ENCODE data around the gene TAF13.

Gene TAF13, protein sequence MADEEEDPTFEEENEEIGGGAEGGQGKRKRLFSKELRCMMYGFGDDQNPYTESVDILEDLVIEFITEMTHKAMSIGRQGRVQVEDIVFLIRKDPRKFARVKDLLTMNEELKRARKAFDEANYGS

DNA sequence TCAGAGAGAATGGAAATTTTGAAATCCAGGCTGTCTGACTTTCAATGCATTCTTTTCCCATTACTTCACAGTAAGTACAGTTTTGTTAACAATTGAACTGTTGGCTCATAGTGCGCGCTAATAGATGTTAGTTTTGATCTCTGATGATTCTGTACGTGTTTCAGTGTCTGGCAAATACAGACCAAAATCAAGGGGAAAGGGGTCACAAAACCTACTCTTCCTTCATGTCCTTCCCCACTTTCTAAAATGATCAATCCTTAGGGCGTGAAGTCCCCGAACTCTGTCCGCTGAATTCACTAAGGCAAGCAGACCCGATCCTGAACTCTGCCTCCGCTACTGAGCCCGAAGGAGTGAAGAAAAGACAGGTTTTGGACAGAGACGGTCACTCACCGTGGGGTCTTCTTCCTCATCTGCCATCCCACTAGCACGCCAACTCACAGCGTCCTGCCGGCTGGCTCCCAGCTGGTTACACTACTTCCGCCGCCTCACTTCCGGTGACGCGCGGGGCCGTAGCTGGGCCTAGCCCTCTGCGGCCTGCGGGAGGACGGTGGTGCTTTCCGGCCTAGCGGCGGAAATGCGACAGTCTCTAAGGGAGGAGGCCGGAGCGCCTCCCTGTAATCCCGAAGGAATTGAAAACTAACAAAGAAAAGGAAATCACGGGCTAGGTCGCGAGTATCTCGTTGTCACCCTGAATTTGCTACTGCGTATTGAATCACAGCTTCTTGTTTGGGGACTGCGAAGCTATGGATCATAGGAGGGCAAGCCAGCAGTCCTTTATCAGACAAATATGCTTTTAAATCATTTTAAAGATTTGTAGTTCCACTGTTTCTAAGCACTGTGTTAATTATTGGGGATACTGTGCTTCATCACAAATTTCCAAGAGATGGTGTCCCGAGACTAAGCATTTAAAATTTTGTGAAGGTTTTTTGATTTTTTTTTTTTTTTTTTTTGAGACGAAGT lies at the start of gene TAF13:
TAF13 (minus strand) TSS at position 473 of the 960 bp plus-strand sequence; CDS start at position 417, 56 bp downstream.
- DNase-seq (ENCODE audit: low read depth) = peak; percentile 87

DNA sequence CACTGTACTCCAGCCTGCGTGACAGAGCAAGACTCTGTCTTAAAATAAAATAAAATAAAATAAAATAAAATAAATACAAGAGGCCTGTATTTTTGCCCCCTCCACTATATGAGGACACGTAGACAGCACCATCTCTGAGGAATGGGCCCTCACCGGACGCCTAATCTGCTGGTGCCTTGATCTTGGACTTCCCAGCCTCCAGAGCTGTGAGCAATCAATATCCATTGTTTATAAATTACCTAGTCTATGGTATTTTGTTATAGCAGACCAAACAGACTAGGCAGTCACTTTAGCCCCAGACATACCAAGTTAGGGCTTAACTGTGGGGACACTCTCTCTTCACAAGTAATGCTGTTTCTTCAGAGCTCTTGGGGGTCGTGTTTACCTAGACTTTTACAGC lies 44.6 kb upstream of the TAF13 start:
- no peak for DNase-seq (ENCODE audit: low read depth)

DNA sequence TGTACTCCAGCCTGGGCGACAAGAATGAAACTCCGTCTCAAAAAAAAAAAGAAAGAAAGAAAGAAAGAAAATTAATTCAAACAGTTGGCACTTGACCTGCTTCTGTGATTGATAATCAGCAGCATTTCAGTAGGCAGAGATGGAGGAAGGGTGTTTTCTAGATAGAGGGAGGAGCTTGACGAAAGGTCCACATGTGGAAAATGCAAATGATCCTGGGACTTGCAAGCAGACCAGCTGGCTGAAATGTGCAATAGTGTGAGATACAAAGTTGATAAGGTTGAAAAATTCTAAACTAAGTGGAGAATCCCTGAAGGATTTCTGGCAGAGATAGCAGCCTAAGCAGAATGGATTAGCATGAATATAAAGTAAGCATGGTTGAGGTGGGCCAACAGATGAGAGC lies 42.3 kb upstream of the TAF13 start:
- no peak for DNase-seq (ENCODE audit: low read depth)

DNA sequence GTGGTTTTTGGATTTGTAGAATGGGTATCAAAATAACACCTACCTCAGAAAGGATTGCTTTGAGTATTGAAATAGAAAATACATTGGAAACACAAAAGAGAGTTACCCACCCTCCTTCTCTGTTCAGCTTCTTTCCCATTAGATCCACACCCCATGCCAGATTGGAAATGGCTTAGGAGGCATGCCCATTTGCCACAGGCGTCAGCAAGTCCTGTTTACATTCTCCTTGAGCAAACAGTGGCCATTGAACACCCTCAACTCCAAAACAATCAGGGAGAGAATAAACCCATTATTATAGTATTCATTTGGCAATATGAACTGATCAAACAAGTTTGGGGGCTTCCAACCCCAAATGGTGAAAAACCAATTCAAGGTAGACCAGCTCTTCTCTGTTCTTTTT lies 40.5 kb upstream of the TAF13 start:
- no peak for DNase-seq (ENCODE audit: low read depth)

DNA sequence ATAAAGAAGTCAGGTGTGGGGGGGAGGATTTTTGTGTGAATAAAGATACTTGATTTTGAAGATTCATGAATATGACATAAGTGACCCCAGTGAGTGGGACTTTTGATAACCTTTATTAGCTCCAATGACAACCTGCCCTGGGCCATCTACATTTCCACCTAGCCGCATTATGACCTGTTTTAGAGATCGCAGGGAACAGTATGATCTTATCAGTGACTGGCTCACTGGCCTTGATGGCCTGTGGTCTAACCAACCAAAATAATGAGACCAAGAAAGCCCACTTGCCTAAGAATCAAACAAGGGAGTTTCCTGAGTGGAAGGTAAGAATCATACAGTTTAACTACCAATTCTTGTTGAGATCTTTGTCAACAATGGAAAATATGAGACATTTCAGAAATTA lies 39.9 kb upstream of the TAF13 start:
- no peak for DNase-seq (ENCODE audit: low read depth)

DNA sequence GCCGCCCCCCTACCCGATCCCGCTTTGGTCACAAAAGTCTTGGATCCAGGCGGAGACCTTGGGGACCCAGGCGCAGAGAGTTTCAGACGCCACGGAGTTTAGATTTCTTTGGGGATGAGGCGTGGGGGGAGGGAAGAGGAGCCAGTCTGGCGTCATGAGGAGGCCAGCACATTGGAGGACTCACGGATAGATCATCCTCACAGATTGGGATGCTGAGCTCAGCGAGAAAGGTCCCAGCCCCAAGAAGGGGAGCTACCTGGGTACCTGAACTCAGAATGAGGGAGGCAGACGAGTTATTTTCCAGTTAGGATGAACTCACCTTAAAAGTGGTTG lies 38.5 kb upstream of the TAF13 start:
- DNase-seq (ENCODE audit: low read depth) = no peak

DNA sequence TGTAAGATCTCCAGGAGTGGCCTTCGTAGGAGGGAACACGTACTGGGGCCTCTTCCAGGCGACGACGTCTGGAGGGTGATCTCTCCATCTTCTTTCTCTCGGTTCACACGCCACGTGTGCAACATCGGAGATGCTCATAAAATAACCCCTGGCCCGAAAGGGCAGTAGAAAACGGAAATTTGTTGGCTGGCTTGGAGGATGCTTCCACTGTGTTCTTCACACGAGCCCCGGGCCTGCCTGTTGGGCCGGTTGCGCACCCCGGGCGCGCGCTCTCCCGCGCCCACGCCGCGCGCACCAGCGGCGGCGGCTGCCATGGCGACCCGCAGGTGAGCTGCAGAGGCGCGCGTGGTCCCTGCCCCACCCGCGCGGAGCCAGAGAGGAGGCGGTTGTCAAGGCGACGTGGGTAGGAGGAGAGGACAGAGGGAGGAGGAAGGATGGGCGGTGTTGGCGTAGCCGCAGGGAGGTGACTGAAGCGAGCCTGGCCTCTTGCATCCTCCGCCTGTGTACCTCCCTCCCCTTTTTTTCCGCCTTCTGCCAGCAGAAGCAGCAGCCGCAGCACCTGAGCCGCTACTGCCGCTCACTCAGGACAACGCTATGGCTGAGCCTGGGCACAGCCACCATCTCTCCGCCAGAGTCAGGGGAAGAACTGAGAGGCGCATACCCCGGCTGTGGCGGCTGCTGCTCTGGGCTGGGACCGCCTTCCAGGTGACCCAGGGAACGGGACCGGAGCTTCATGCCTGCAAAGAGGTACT lies 38.0 kb upstream of the TAF13 start, which contains the start of gene ELAPOR1:
ELAPOR1 (plus strand) TSS at position 526 of the 752 bp plus-strand sequence; CDS start at position 595, 69 bp downstream.
- peak; percentile 70 for DNase-seq (ENCODE audit: low read depth)

DNA sequence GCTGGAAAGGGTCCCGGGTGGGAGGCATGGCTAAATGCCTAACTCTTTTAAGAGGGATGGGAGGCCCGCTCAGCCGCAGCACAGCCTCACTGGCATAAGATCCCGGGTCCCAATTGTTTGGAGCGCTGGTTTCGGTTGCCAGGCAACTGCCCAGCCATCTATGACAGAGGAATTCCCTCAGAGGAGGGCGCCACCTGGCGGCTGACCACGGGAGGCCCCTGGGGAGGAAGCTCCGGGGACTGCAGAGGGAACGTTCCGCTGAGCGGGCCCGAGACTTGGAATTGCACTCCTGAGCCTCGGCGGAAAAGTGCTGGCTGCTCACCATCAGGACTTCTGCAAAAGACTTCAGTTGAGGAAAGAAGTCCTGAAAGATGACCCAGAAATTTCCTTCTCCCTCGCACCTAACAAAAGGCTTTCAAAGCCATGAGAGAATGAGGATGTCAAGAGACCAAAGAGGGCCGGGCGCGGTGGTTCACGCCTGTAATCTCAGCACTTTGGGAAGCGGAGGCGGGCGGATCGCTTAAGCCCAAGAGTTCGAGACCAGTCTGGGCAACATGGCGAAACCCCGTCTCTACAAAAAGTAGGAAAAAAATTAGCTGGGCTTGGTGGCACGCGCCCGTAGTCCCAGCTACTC lies 37.0 kb upstream of the TAF13 start:
- peak; percentile 85 for DNase-seq (ENCODE audit: low read depth)

DNA sequence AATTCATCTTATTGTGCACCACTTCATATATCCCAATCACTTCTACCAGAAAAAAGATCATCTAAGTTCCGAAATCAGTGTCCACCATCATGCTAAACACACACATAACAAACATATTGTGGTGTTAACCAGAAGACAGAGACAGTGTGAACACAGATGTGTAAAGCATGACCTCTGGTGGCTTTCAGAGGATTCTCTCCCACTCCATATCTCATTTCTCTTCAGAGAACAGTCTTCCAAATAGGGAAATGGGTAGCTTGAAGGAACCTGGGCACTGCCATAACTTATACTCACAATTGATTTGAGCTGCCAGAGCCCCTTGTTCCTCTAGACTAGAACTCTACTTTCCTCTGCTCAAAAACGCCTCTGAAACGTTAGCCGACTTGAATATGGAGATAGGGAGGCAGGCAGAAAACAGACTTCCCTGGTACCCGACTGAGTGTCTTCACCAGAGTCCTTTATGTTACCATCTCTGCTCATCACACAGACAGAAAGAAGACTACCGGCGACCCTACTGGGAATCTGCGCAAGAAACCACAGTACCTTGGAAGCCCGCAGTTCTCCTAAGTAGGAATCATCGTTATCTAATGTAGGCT lies 36.4 kb upstream of the TAF13 start:
- DNase-seq (ENCODE audit: low read depth) = no peak

DNA sequence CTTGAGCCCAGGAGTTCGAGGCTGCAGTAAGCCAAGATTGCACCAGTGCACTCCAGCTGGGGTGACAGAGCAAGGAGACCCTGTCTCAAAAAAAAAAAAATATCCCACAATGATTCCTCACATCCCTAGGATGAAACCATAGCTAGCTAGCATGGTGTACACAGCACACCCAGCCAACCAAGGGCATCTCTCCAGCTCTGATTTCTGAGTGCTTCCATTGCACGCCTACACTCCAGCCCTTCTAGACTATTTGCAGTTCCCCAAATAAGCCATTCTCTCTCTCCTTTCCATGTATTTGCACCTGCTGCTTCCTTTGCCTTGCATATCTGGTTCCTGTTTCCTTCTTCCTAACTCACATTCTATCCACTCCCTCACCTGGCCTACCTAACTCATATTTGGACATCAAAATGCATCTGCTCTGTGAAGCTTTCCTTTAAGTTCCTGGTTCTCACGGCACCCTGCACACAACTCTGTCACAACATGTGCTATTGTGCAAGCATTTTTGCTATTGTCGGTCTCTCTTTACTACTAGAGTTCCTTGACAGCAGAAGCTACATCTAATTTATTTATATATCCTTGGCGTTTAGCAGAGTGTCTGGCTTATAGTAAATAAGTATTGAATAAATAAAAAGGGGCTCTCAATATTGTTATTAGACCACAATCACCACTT lies 35.7 kb upstream of the TAF13 start:
- no peak for DNase-seq (ENCODE audit: low read depth)

DNA sequence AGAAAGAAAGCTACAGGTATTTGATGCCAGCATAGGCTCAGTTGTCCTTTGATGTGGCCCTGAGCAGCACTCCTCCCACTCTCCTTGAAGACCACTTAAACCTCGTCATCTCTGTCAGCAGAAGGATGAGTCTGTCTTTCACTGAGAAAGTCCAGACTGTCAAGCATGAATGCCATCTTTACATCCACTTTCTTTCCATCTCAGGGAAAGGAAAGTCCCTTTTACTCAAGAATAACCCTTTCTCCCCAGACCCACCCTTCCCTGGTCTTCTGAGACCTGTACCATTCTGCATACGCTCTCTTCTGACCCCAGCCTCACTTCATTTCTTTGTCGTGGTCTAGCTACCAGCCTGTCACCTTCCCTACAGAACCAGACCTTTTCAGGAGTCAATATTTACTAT lies 34.1 kb upstream of the TAF13 start:
- DNase-seq (ENCODE audit: low read depth) = no peak

DNA sequence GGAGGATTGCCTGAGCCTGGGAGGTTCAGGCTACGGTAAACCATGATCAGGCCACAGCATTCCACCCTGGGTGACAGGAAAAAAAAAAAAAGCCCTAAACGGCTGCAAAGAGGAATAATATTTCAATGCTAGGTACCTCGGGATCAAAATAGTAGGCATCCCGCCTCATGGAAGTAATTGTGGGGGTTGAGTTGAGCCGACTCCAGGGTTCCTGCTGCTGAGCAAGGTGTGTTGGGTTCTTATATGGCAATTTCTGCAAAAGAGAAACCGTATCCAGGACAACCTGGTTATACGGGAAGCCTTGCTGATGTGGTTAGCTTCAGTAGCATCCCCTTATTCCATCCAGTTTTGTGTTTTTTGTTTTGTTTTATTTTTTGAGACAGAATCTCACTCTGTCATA lies 32.0 kb upstream of the TAF13 start:
- DNase-seq (ENCODE audit: low read depth) = no peak

DNA sequence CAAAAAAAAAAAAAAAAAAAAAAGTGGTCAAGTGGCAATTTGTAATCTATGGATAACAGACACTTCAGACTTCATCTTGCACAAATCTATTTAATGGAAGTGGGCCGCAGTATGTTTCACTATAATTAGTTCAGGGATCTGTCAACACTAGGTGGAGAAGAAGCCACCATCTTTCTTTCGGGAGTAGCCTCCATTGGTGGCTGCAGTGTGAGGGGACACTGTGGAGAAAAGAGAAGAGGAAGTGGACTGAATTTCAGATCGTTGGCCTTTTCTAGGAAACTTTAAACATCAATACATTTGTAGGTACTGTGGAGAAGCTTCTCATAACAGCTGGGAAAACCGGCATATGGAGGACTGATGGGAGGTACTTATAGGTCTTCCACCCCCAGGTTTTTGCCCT lies 30.1 kb upstream of the TAF13 start:
- DNase-seq (ENCODE audit: low read depth) = no peak

DNA sequence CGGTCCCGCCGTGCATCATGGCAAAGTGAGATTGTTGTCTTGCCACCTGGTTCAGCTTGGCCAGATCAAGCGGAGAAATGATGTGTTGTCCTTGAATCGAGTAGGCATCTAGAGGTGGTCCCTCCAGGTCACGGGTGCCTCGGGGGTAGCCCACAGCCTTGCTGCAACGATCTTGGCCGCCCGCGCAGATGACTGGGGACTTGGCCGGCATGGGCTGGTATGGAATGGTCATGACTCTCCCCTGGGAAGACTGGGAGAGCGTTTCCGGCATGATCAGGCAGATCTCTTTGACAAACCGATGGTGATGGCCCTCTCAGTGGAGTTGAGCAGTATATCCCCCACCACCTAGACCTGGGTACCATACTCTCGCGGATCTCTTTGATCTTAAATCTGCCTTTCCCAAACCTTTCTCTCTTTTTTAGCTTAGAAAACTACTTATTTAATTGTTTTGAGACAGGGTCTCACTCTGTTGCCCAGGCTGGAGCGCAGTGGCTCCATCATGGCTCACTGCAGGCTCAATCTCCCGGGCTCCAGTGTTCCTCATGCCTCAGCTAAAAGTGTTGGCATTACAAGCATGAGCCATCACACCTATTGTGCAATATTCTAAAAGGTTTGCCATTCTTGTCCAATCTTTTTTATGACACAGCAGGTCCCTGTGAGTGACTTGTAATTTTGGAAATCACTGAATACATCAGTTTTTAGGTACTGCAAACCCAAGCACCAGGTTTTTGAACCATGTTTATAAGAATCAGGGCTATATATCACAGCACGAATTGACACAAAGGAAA lies 28.8 kb upstream of the TAF13 start:
- DNase-seq (ENCODE audit: low read depth) = no peak

DNA sequence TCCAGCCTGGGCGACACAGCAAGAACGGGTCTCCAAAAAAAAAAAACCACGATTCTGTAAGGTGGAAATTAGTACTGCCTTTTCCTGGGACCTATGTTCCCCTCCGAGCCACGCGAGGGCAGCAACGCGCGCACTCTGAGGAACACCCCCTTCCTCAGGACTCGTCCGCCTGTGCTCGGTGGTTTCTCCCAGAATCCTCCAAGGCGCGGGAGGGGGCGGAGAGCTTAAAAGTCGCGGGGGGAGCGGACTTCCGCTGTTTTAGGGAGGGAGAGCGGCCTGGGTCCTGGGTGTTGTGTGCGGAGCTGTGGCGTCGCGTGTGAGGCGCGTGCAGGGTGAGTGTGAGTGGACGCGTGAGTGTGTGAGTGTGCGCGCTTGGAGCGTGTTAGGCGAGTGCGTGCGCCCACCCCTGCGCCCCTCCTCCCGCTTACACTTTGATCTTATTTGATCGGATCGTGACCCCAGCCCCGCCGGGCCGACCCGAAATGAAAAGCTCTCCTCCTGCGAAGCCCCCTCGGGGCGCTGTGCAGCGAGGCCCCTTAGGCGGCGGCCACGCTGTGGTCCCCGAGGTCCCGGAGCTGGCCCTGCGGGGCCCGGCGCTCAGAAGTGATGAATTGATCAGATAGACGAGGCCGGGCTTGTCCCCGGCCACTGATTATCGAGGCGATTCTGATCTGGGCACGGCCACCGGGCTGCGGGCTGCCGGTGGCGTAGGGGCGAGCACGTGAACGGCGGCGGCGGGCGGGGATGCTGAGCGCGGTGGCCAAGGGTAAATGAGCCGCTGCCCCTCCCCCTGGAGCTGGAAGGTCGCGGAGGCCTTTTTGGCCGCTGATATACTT lies 24.4 kb upstream of the TAF13 start:
- peak; percentile 93 for DNase-seq (ENCODE audit: low read depth)

DNA sequence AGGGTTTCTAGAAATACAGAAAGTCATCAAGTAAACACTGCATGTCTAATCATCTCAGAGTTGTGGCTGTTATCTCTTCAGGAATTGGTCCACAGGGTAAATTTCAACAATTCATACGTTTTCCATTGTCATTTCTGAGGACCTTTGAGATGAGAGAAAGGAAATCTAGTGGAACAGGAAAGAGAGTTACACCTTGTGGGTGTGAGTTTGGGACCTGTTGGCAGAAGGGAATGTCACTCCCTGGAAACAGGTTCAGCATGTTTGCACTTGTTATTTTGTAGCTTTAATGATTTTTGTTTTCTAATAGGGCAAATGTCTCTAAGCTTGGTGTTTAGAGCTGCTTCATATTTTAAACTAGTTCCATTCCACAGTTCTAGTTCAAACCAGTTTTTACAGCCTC lies 20.3 kb upstream of the TAF13 start:
- no peak for DNase-seq (ENCODE audit: low read depth)

DNA sequence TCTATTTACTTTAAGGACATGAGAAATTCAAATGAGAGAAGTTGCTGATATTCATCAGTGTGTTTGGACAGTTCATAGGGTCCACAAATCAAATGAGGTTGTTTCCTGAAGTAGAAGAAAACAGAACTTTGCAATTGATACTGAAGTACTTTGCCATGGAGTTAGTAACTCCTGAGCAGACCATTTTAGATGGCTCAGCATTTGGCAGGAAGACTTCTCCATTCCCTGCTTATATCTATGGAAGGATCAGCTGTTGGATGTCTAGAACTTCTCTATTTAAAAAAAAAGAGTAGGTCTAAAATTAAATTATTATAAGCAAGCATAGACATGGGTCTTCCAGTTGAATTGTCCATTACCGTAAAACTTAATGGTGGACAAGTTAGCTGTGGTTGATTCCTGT lies 19.8 kb upstream of the TAF13 start:
- no peak for DNase-seq (ENCODE audit: low read depth)

DNA sequence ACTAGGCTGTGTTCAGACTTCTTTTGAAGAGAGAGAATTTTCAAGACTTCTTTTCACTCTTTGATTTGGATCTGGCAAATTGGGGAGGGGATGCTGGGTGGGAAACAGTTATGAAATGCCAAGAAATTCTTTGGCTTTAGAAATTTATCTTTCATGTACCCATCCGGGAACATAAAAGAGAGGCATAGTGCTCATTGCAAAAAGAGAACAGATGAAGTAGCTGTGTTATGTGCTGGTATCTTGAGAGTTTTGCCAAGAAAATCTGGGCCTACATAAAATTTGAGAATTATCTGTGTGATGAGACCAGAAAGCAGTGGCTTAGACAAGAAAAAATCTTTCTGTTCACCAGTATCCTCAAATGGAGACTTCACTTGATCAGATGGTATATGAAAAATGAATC lies 19.1 kb upstream of the TAF13 start:
- DNase-seq (ENCODE audit: low read depth) = no peak

DNA sequence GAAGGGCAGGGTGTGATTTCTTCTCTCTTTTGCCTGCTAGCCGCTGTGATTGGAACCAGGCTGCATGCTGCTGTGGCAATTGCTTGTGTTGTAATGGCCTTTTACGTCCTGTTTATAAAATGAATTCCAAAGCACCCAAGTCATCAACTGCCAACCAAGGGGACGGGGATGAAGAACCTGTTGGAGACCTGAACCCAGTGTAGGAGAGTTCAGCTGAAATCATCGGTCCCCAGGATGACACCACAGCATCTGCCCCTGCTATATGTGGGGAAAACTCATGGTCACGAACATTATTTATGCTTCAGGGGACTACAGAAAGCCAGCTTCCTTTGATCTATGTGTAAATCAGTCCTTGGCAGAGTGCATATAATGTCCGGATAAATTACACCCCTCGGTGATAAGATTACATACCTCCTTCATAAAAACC lies 18.6 kb upstream of the TAF13 start:
- no peak for DNase-seq (ENCODE audit: low read depth)

DNA sequence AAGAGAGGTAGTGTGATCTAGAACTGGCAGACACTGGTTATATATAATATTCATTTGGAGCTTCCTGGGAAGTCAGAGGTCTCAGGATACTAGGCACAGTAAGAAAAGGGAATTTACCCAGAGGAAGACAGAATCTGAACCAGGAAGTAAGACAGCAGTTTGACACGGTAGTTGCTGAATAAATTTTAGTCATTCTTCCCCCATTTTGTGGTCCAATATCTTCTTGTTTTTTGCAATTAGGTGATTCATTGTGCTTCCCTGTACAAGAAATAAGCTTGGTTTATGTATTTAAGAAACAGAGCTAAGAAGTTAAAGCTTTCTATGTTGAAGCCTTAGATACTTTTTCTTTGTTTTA lies 16.0 kb upstream of the TAF13 start:
- DNase-seq (ENCODE audit: low read depth) = no peak

All from stimulated activated CD8-positive, alpha-beta memory T cell treated with anti-CD3 and anti-CD28 coated beads, Interleukin-4, amount 100 ng/mL, for 24 hours (primary cell).